ENCODE results near the gene LCN1.

LCN1 gene

DNA sequence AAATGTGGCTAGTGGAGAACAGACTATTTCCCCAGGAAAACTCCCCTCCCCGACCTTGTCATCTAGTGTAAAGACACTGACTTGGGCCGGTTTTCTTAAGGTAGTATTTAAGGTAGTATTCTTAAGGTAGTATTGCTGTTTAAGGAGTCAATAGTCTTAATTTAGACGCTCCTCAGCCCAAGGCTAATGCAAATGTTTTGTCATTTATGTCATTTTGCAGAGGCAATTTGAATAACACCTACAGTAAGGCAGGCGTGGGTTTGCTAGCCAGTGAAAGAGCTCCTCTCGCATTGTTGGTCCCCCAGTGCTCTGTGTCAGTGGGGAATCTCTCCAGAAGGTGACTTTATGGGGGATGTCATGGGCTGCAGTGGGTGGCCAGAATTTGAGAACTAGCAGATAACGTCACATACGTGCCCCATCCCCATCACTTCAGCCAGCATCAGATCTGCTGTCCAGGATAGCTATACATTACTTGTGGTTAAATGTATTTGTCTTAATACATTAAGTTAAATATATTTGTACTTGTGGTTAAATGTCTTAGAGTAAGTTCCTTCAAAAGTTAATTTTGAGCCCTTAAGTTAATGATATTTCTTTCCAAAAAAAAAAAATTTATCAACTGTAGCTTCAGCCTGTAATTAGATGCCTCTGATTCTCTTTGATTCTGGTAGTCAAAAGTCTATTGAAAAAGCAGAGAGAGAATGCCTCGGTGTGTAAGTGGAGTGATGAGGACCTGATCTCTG lies 39.1 kb upstream of the LCN1 start:
- Histone ChIP-seq H3K9ac (ENCODE audit: low read length) (no peak overlapping the region), H3K27ac (ENCODE audit: low read length) (no peak overlapping the region), H3K4me1 (ENCODE audit: control insufficient read depth, low read depth, low read length) (no peaks in the 10 kb centered on the region), H3K36me3 (ENCODE audit: control insufficient read depth, low read depth, low read length) (peaks cover 38% of the 10 kb centered on the region), H3K9me3 (ENCODE audit: control insufficient read depth, low read depth, low read length) (no peaks in the 10 kb centered on the region), H3K4me3 (ENCODE audit: low read length) (no peak overlapping the region), H3K27me3 (ENCODE audit: control insufficient read depth, insufficient read depth, low read length) (no peaks in the 10 kb centered on the region)

DNA sequence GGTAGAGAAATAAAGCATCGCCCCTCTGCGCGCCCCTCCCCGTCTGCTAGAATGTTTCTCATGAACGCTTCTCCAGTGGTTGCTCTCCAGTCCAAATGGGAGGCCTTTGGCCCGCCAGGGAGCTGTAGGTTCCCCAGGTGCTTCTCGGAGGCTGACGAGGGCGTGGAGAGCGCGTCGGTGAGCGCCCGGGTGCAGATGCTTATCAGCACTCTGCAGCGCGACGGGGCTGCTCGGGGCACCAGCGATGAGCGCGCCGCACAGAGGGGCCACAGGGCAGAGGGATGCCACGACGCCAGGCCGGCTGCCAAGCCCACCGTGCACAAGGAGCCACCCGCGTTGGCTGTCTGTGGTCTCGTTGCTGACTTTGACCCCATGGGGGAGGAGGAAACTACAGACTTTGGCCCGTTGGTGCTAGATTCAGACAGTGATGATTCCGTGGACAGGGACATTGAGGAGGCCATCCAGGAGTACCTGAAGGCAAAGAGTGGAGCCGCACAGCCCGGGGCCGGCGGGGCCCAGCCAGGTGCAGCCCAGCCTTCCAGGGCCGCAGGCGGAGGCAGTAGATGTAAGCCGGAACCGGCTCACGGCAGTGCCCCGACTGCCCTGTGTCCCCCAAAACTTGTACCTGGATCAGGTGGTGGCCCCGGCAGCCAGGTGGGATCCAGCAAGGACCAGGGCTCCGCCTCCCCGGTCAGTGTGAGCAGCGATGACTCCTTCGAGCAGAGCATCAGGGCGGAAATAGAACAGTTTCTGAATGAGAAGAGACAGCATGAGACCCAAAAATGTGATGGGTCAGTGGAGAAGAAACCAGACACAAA lies 36.6 kb upstream of the LCN1 start:
- Histone ChIP-seq H3K9ac (ENCODE audit: low read length) (no peak overlapping the region), H3K9me3 (ENCODE audit: control insufficient read depth, low read depth, low read length) (no peaks in the 10 kb centered on the region), H3K4me3 (ENCODE audit: low read length) (no peak overlapping the region), H3K4me1 (ENCODE audit: control insufficient read depth, low read depth, low read length) (no peaks in the 10 kb centered on the region), H3K36me3 (ENCODE audit: control insufficient read depth, low read depth, low read length) (peaks cover 49% of the 10 kb centered on the region), H3K27me3 (ENCODE audit: control insufficient read depth, insufficient read depth, low read length) (no peaks in the 10 kb centered on the region), H3K27ac (ENCODE audit: low read length) (no peak overlapping the region)

GRCh38 chr9:135485385-135485784 lies 35.9 kb upstream of the LCN1 start:
- Histone ChIP-seq H3K27me3 (ENCODE audit: control insufficient read depth, insufficient read depth, low read length) (no peaks in the 10 kb centered on the region), H3K36me3 (ENCODE audit: control insufficient read depth, low read depth, low read length) (peaks cover 49% of the 10 kb centered on the region)

GRCh38 chr9:135485832-135486231 lies 35.4 kb upstream of the LCN1 start:
- no peak overlapping the region for H3K4me3 ChIP-seq (ENCODE audit: low read length)
- no peaks in the 10 kb centered on the region for H3K4me1 ChIP-seq (ENCODE audit: control insufficient read depth, low read depth, low read length)
- H3K27me3 ChIP-seq (ENCODE audit: control insufficient read depth, insufficient read depth, low read length) = no peaks in the 10 kb centered on the region
- H3K27ac ChIP-seq (ENCODE audit: low read length) = no peak overlapping the region
- no peak overlapping the region for H3K9ac ChIP-seq (ENCODE audit: low read length)
- no peaks in the 10 kb centered on the region for H3K9me3 ChIP-seq (ENCODE audit: control insufficient read depth, low read depth, low read length)
- H3K36me3 ChIP-seq (ENCODE audit: control insufficient read depth, low read depth, low read length) = peaks cover 49% of the 10 kb centered on the region

More at GRCh38 chr9:135485385-135485784, 35.9 kb upstream of the LCN1 start:
- H3K4me3 ChIP-seq (ENCODE audit: low read length) = no peak overlapping the region
- H3K9ac ChIP-seq (ENCODE audit: low read length) = no peak overlapping the region
- H3K27ac ChIP-seq (ENCODE audit: low read length) = no peak overlapping the region
- no peaks in the 10 kb centered on the region for H3K9me3 ChIP-seq (ENCODE audit: control insufficient read depth, low read depth, low read length)
- no peaks in the 10 kb centered on the region for H3K4me1 ChIP-seq (ENCODE audit: control insufficient read depth, low read depth, low read length)

DNA sequence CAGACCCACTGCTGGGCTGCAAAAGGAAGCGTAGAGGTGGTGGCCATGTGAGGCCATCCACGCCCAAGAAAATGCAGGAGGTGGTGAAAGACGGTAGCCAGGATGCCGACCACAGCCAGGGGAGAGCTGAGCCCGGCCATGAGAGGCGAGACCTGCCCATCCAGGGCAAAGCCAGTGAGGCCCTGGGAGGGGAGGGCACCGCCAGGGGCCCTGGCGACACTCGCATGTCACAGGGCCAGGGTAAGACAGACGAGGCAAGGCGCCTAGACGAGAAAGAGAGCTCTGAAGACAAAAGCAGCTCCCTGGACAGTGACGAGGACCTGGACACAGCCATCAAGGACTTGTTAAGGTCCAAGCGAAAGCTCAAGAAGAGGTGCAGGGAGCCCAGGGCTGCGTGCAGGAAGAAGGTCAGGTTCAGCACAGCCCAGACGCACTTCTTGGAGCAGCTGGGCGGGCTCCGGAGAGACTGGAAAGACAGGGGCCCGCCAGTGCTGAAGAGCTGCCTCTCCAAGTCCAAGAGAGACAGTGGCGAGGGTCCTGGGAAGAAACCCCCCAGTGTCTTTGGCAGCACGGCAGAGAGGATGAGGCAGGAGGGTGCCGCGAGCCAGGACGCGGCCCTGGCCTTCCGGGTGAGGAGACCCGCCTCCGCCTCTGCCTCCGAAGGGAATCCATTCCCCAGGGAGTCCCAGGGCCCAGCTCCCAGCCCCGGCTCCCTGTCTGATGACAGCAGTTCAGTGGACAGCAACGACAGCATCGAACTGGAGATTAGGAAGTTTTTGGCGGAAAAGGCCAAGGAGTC lies 34.8 kb upstream of the LCN1 start:
- Histone ChIP-seq H3K9me3 (ENCODE audit: control insufficient read depth, low read depth, low read length) (no peaks in the 10 kb centered on the region), H3K27me3 (ENCODE audit: control insufficient read depth, insufficient read depth, low read length) (no peaks in the 10 kb centered on the region), H3K9ac (ENCODE audit: low read length) (no peak overlapping the region), H3K4me1 (ENCODE audit: control insufficient read depth, low read depth, low read length) (no peaks in the 10 kb centered on the region), H3K4me3 (ENCODE audit: low read length) (no peak overlapping the region), H3K27ac (ENCODE audit: low read length) (no peak overlapping the region), H3K36me3 (ENCODE audit: control insufficient read depth, low read depth, low read length) (peaks cover 49% of the 10 kb centered on the region)

DNA sequence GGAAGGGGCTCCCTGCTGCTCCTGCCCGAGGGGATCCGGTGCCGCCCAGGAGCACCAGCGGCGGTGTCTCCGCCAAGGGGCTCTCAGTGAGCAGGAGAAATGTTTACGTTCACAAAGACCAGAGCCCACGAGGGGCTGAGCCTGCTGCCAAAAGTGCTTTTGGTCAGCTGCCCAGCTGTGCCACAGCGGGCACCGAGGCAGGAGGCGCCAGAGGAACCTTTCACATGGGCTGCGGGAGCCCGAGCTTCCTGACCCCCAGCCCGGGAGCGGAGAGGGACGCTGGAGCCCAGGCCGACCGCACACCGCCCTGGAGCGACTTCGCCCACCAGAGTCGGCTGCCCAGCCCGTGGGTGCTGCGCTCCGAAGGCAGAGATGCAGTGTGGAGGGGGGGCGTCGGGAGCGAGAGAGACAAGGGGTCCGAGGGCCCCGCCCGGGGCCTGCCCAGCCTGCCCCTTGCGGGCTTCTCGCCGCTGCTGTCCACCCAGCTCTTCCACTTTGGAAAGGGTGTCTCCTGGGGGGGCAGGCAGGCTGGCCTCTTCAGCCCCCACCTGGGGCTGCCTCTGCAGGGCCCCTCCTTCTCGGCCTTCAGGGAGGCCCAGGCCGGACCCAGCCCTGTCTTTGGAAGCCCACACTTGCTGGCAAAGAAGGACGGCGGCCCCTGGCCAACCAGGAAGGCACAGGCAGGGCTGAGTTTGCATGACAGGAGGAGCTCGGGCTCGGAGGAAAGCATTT lies 33.8 kb upstream of the LCN1 start:
- Histone ChIP-seq H3K27ac (ENCODE audit: low read length) (no peak overlapping the region), H3K36me3 (ENCODE audit: control insufficient read depth, low read depth, low read length) (peaks cover 49% of the 10 kb centered on the region), H3K4me1 (ENCODE audit: control insufficient read depth, low read depth, low read length) (no peaks in the 10 kb centered on the region), H3K27me3 (ENCODE audit: control insufficient read depth, insufficient read depth, low read length) (no peaks in the 10 kb centered on the region), H3K9me3 (ENCODE audit: control insufficient read depth, low read depth, low read length) (no peaks in the 10 kb centered on the region), H3K4me3 (ENCODE audit: low read length) (no peak overlapping the region), H3K9ac (ENCODE audit: low read length) (no peak overlapping the region)

- H3K27me3 ChIP-seq (ENCODE audit: control insufficient read depth, insufficient read depth, low read length) = no peaks in the 10 kb centered on the region
- no peaks in the 10 kb centered on the region for H3K9me3 ChIP-seq (ENCODE audit: control insufficient read depth, low read depth, low read length)
- H3K36me3 ChIP-seq (ENCODE audit: control insufficient read depth, low read depth, low read length) = peaks cover 49% of the 10 kb centered on the region
- H3K9ac ChIP-seq (ENCODE audit: low read length) = no peak overlapping the region
- H3K4me1 ChIP-seq (ENCODE audit: control insufficient read depth, low read depth, low read length) = no peaks in the 10 kb centered on the region
- H3K27ac ChIP-seq (ENCODE audit: low read length) = no peak overlapping the region
- no peak overlapping the region for H3K4me3 ChIP-seq (ENCODE audit: low read length)
Observed at GRCh38 chr9:135488013-135488330, 33.3 kb upstream of the LCN1 start.

DNA sequence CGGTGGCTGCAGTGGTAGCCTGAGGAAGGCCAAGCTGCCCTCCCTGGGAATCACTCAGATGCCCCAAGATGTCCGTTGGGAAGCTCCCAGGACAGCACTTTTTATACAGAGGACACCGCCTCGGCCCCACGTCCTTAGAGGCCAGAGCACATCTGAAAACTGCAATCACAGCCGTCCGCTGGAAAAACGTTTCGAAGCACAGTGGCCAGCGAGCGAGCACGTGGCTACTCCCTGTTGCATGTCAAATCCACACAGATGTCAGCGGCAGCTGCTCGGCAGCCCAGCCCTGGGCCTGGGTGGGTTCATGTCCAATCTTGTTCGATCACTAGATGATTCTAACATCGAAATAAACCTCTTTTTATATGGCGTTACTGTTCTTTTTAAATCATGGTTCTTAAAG lies 32.7 kb upstream of the LCN1 start:
- H3K9me3 ChIP-seq (ENCODE audit: control insufficient read depth, low read depth, low read length) = no peaks in the 10 kb centered on the region
- no peak overlapping the region for H3K27ac ChIP-seq (ENCODE audit: low read length)
- H3K4me1 ChIP-seq (ENCODE audit: control insufficient read depth, low read depth, low read length) = no peaks in the 10 kb centered on the region
- no peak overlapping the region for H3K9ac ChIP-seq (ENCODE audit: low read length)
- no peak overlapping the region for H3K4me3 ChIP-seq (ENCODE audit: low read length)
- no peaks in the 10 kb centered on the region for H3K27me3 ChIP-seq (ENCODE audit: control insufficient read depth, insufficient read depth, low read length)
- peaks cover 44% of the 10 kb centered on the region for H3K36me3 ChIP-seq (ENCODE audit: control insufficient read depth, low read depth, low read length)

DNA sequence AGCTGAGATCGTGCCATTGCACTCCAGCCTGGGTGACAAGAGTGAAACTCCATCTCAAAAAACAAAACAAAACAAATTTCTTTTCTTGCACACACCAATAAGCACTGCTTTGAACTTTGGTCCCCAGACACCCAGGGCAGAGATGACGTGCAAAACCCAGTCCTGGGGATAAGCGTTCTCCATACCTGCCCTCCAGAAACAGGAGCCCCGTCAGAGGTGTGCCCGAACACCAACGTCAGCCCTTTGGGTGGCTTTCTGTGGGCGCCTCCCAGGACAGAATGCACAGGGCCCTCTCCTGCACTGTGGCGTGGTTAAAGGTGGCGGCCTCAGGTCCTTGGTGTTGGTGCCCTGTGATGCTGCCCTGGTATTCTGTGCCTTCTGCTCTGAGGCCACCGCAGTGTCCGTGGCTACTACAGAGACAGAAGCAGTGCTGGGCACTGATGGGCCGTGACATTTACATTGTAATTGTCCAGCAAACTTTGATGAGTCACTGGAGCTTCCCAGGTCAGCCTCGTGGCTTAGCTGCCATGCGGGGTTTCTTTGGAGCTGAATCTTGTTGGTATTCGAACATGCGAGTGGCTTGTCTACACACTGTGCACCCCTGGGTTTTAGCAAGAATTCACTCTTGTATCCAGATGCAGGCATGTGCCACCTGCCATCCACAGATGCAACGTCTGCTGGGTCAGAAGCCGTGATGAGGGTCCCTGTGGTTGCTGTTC lies 31.9 kb upstream of the LCN1 start:
- Histone ChIP-seq H3K9me3 (ENCODE audit: control insufficient read depth, low read depth, low read length) (no peaks in the 10 kb centered on the region), H3K27ac (ENCODE audit: low read length) (no peak overlapping the region), H3K27me3 (ENCODE audit: control insufficient read depth, insufficient read depth, low read length) (no peaks in the 10 kb centered on the region), H3K36me3 (ENCODE audit: control insufficient read depth, low read depth, low read length) (peaks cover 36% of the 10 kb centered on the region), H3K4me1 (ENCODE audit: control insufficient read depth, low read depth, low read length) (no peaks in the 10 kb centered on the region), H3K9ac (ENCODE audit: low read length) (no peak overlapping the region), H3K4me3 (ENCODE audit: low read length) (no peak overlapping the region)

- Histone ChIP-seq H3K9ac (ENCODE audit: low read length) (no peak overlapping the region), H3K4me3 (ENCODE audit: low read length) (no peak overlapping the region), H3K27ac (ENCODE audit: low read length) (no peak overlapping the region), H3K36me3 (ENCODE audit: control insufficient read depth, low read depth, low read length) (peaks cover 26% of the 10 kb centered on the region), H3K4me1 (ENCODE audit: control insufficient read depth, low read depth, low read length) (no peaks in the 10 kb centered on the region), H3K27me3 (ENCODE audit: control insufficient read depth, insufficient read depth, low read length) (no peaks in the 10 kb centered on the region), H3K9me3 (ENCODE audit: control insufficient read depth, low read depth, low read length) (no peaks in the 10 kb centered on the region)
Observed at GRCh38 chr9:135490166-135490870, 30.9 kb upstream of the LCN1 start.
